HG03103 (cell line): ENCODE measurements around the gene GORASP1.
"Not testable (repeated sequence)": the region's sequence is repeated elsewhere in the genome, so short reads cannot be mapped to it uniquely, and the experiment has no call there.

Experiments used
- ATAC-seq: cut with Tn5 transposase; IDR thresholded peaks from one replicate; pipeline ENCODE4 v1.9.1; 2021; ENCODE audit warnings: low read depth; ENCODE audit not compliant: unreplicated experiment

GORASP1 gene

DNA sequence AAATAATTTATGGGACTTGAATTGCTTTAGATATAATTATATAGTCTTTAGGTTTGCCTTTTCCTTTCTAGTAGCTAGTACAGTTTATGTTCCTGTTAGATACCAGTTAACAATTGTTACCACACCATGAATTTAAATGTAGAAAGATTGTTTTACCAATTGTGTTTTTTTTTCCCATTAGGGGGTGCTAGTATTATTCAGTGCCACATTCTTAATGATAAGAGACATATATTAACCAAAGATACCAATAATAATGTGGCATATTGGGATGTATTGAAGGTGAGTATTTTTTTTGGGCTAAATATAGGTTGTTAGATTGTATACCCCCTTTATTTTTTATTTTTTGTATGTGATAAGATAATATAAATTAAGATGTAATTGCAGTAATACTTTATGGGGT is 27.9 kb downstream of the GORASP1 start:
- no peak for ATAC-seq

DNA sequence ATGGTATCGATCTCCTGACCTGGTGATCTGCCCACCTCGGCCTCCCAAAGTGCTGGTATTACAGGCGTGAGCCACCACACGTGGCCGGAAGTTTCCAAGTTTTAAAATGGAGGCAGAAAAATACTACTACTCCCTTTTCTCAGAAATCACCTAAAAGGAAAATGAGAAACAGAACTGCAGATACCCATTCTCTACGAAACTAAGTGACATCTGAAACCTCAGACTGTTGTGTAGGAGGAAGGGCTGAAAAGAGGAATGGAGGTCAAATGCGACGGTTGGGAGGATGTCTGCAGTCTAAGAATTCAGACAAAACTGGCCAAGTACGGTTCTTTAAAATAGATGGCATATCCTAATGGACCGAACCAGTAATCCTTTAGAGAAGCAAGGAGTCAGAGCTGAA is 31.5 kb downstream of the GORASP1 start:
- no peak for ATAC-seq

DNA sequence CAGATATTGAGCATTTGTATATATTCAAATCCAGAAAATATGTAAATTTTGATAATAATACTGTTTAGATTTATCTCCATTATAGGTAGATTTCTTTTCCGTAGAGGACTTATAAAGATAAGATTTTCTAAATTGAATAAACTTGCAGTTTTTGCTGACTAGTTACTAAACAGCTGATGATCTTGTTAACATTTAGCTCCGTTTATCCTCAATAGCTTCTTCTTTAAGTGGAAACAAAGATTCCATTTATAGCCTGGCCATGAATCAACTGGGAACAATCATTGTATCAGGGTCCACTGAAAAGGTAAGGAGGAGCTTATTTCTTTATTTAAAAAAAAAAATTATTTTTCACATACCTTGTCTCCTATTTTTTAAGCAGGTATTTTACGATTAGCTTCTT is 38.9 kb downstream of the GORASP1 start:
- no peak for ATAC-seq

DNA sequence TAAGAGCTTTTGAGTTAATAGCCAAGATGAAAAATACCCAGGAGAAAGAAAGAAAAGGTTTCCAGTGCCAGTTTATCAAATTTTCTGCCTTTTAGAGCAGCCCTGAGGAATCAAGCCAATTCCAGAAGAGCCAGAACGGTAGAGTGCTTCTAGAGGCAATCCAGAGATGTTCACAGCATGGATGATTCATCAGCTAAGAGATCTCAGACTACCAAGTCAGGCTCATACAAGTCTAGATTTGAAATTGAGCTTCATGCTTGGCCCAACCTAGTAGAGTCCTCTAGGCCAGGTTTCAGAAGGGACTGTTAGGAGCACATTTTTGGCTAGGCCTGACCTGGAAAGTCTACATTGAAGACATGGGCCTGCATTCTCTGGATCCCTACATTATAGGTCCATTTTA is 40.1 kb downstream of the GORASP1 start:
- no peak for ATAC-seq

DNA sequence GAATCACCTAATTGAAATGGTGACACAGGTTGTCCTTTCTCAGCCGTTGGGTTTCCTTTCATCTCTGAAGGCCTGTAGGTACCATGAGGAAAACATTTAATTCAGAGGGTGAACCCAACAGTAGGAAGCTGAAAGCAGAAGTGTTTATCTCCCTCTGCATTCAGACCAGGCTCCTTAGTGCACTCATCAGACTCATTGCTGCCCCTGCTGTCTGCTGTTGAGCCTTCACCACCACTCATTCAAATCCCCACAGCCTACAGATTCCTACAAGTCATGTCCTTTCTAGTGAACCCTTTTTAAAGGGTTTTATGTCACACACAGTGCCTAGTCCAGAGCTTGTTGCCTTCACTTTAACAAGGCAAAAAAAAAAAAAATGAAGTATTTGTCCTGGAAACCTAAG is 42.2 kb downstream of the GORASP1 start:
- peak; percentile 99 for ATAC-seq

DNA sequence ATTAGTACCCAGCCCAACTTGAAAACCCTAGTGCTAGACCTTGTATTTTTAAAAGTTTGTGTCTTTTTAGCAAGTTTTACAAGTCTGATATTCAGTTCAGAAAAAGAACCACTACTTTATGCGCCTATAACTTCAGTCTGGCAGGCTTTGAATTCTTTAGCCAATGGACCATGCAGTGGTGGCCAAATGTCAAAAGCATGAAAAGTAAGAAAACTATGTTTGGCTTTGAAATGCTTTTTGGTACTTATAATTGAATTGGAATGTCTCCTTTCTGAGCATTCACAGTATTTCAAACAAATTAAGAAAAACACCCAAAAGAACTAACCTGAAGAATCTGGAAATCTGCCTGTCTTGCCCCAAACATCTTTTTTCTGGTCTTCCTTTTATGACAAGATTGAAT is 42.8 kb downstream of the GORASP1 start:
- ATAC-seq = no peak

DNA sequence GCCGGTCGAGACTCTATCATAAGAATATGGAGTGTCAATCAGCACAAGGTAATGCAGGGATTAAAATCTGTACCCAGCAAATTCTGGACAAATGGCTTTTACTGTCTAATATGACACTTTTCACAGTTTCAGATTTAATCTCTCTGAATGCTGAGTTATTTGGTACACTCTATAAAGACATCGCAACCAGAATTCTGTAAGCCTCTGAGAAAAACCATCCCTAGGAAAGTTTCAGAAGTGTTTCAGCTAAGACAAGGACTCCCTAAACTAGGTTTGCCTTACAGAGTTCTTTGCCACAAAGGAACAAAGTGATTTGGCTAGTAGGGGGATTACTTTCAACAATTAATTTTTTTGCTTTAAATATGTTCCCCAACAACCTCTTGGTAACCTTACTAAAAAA is 44.3 kb downstream of the GORASP1 start:
- no peak for ATAC-seq

DNA sequence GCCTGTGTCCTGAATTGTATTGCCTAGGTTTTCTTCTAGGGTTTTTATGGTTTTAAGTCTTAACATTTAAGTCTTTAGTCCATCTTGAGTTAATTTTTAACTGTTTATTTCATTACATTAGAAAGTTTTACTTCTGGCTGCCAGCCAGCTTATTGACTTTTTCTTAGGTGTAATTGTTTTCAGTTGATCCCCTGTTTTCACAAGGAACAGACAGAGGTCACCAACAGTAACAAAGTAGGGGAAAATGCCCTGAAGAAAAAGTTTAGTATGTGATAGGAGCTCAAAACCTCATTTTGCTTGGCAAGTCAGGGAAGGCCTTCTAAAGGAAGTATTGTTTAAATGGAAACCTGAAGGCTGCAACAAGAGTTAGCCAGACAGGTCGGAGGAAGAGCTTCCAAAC is 45.2 kb downstream of the GORASP1 start:
- ATAC-seq = no peak

DNA sequence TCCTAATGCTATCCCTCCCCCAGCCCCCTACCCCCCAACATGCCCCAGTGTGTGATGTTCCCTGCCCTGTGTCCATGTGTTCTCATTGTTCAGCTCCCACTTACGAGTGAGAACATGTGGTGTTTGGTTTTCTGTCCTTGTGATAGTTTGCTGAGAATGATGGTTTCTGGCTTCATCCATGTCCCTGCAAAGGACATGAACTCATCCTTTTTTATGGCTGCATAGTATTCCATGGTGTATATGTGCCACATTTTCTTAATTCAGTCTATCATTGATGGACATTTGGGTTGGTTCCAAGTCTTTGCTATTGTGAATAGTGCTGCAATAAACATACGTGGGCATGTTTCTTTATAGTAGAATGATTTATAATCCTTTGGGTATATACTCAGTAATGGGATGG is 46.2 kb downstream of the GORASP1 start:
- ATAC-seq = not testable (repeated sequence)

DNA sequence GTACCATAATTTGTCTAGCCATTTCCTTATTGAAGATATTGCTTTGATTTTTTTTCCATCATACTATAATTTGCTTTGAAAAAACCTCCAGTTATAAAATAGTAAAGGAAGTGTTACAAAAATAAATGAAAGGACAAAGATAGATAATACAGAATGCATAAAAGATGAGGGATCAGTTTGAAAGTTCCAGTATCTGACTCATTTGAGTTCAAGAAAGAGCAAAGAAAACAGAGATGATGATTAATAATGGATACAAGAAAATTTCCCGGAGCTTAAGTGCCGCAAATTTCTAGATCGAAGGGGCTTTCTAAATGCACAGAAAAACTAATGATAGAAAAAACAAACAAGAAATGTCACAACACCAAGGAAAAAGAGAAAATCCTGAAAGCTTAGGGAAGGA is 51.3 kb downstream of the GORASP1 start:
- ATAC-seq = no peak

DNA sequence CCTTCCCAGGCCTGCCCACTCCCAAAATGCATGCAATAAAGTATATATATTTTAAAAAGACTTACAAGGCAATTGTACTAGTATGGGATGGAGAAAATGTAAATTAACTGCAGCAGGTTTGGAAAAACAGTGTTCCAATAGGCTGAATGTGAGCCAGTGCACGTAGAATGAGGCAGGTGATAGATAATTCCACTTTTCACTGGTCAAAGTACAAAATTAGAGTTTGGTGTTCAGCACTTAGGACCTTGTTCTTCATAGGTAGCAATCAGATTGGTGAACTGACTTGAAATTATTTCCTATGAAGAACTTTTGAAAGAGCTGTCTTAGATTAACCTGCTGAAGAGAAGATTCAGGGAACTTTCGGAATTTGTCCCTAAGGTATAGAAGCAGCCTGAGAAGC is 53.7 kb downstream of the GORASP1 start:
- ATAC-seq = no peak

DNA sequence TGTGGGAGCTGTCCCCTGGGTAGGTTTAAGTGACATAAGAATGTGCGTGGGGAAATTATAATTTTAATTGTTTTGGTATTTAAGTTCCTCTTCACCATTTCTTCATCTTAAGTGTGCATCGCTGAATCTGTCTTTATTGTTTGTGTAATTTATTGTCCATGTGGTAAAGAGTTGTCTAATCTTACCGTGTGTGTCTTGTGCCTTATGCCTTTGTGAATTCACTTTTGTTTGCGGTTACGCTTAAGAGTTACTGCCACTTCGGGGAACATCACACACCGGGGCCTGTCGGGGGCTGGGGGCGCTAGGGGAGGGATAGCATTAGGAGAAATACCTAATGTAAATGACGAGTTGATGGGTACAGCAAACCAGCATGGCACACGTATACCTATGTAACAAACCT is 54.8 kb downstream of the GORASP1 start:
- ATAC-seq = no peak

DNA sequence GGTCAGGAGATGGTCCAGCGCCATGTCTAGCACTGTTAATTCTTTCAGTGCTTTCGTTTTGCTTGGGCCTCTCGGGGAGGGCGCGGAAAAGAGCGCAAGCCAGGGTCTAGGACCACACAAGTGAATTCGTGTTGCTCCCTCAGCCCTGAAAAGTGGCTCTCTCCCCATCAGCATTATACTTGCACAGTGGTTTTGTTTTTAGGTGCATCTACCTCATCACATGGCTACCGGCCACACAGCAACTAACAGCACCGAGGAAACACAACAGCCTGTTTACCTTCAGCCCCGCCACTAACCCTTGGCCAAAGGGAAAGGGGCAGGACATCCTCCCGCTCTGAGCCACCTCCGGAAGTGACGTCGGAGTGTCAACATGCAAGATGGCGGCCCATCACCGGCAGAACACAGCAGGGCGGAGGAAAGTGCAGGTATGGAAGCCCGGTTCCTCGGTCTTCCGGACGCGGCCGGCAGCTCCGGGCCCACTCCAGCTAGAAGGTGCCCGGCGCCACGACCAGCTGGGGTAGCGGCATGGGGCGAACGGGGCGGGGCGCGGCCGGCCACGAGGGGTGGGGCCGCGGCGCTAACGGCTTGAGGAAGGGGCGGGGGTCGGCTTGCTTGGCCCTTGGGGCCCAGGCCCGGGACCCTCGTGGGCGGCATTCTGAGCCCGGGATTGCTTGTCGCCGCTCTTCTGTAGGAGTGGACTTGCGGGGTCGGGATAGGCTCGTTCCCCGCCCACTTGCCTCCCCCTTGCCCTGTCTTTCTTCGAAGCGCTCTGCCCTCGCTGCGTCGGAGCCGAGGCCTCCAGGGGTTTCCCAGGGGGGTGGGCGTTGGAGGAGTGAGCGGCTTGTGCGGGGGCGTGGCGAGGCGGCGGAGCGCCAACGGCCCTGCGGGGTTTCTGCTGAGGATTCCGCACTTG is 55.5 kb downstream of the GORASP1 start, which contains the start of the genes SCN11A and WDR48:
TSS of gene SCN11A (minus strand) at position 296 of the 913 bp plus-strand sequence. CDS start 101,582 bp downstream, outside the sequence.
TSS of gene WDR48 (plus strand) at position 368 of the 913 bp plus-strand sequence. CDS start at position 378, 10 bp downstream.
- ATAC-seq = peak; percentile 96

DNA sequence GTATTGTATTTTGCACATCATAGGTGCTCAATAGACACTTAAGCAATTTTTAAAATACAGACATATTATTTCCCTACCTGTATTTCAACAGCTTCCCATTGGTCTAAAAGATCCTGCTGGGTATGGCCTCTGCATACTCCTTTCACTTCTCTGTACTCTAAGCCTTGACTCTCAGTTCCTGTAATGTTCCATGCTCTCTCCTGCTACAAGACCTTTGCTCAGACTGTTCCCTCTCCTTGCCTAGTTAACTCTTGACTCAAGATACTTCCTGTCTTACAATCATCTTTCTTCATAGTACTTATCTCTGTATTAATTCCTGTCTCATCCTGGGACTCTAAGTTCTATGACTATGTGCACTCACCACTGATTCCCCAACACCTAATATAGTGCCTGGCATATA is 57.4 kb downstream of the GORASP1 start:
- peak; percentile 37 for ATAC-seq
